Adipocyte (in vitro differentiated cells): ENCODE data around the gene DNLZ.
A peak's percentile ranks its signal among the peaks of the same experiment; 100 is the strongest.

Experiments
- DNase-seq: peaks from one replicate; pipeline ENCODE4 v3.0.0-alpha.2; 2015; ENCODE audit warnings: low read depth
- H3K27me3 ChIP-seq: replicated peaks from 2 replicates; pipeline ENCODE4 v1.7.0; 2013; ENCODE audit warnings: mild to moderate bottlenecking, low read length, moderate library complexity; ENCODE audit not compliant: control insufficient read depth, insufficient read depth
- H3K36me3 ChIP-seq: 2 replicates; pipeline ENCODE4 v1.7.0; 2013; ENCODE audit warnings: low read length, mild to moderate bottlenecking, moderate library complexity; ENCODE audit not compliant: control insufficient read depth, insufficient read depth, severe bottlenecking
- H3K4me1 ChIP-seq: 2 replicates; pipeline ENCODE4 v1.7.0; 2013; ENCODE audit warnings: mild to moderate bottlenecking, low read length, moderate library complexity; ENCODE audit not compliant: control insufficient read depth, insufficient read depth
- H3K4me3 ChIP-seq: 2 replicates; pipeline ENCODE4 v1.7.0; 2013; ENCODE audit warnings: mild to moderate bottlenecking, low read length, moderate library complexity
- H3K9ac ChIP-seq: 2 replicates; pipeline ENCODE4 v1.7.0; 2013; ENCODE audit warnings: mild to moderate bottlenecking, low read length, moderate library complexity
- H3K9me3 ChIP-seq: 2 replicates; pipeline ENCODE4 v1.7.0; 2013; ENCODE audit warnings: mild to moderate bottlenecking, low read length, moderate library complexity; ENCODE audit not compliant: control insufficient read depth

Gene DNLZ

DNA sequence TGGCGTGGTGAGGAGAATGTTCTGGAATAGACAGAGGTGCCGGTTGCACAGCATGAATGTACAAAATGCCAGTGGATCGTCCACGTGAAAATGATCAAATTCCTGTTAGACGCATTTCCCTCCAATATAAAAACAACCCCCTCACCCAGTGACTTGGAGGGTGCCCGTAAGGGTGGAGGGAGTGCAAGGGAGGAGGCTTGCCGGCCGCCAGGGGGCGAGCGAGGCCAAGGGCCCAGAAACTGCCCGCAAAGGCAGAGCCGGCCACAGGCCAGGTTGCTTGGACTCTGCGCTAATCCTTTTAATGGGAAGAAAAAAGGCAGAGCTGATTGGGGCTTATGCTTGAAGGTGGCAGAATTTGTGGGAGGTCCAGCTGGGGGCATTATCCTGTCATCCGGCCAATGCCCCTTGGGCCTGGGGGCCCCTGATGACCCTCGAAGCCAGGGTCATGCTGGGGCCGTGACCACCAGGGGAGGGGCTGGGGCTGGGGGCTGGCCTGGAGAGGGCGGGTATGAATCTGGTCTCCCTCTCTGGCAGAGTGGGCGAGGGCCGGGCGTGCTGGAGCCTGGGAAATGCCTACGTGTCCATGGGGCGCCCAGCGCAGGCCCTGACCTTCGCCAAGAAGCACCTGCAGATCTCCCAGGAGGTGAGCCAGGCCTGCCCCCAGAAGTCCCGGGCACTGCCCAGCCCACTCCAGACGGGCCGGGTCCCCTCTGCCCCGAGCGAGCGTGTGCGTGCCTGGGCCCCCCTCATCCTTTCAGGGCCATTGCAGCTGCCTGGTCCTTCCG lies 24.2 kb downstream of the DNLZ start:
- Histone ChIP-seq H3K27me3 (no peaks in the 10 kb centered on the region), H3K9me3 (no peaks in the 10 kb centered on the region), H3K4me1 (no peaks in the 10 kb centered on the region), H3K36me3 (peaks cover 6% of the 10 kb centered on the region), H3K9ac (no peak overlapping the region), H3K4me3 (no peak overlapping the region)
- peak; percentile 56 for DNase-seq

DNA sequence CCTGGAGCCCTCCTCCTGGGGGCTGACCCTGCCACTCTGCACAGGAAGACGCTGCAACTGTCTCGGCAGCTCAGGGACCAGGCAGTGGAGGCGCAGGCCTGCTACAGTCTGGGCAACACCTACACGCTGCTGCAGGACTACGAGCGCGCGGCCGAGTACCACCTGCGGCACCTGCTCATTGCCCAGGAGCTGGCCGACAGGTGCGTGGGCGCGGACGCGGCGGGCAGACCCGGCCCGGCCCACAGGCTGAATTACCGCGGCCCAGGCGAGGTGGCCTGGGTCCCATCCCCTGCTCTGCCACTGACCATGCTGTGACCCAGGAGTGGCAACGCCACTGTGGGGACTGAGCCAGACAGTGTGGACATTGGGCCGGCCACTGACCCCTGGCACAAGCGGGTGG lies 25.0 kb downstream of the DNLZ start:
- H3K4me3 ChIP-seq, result no peak overlapping the region
- H3K36me3 ChIP-seq, result peaks cover 6% of the 10 kb centered on the region
- no peaks in the 10 kb centered on the region for H3K9me3 ChIP-seq
- no peaks in the 10 kb centered on the region for H3K27me3 ChIP-seq
- no peak overlapping the region for H3K9ac ChIP-seq
- no peak for DNase-seq
- H3K4me1 ChIP-seq, result no peaks in the 10 kb centered on the region

- no peak for DNase-seq
- Histone ChIP-seq H3K9ac (no peak overlapping the region), H3K9me3 (no peaks in the 10 kb centered on the region), H3K36me3 (peaks cover 6% of the 10 kb centered on the region), H3K4me3 (no peak overlapping the region), H3K27me3 (no peaks in the 10 kb centered on the region), H3K4me1 (no peaks in the 10 kb centered on the region)
Observed at GRCh38 chr9:136337416-136338395, 25.8 kb downstream of the DNLZ start.

DNA sequence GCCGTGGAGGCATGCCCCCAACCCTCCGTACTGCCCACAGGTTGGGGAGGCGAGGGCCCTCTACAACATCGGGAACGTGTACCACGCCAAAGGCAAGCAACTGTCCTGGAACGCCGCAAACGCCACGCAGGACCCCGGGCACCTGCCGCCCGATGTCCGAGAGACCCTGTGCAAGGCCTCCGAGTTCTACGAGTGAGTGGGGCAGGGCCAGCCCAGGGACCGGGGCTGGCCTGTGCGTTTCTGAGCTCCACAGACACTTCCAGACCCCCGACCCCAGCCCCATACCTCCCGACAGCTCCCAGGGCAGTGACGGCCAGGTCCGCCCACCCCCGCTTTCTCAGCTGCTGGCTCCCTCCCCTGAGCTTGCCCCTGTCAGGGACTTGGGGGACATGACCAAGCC lies 26.7 kb downstream of the DNLZ start:
- Histone ChIP-seq H3K4me3 (no peak overlapping the region), H3K4me1 (no peaks in the 10 kb centered on the region), H3K9me3 (no peaks in the 10 kb centered on the region), H3K27me3 (no peaks in the 10 kb centered on the region), H3K9ac (no peak overlapping the region), H3K36me3 (peaks cover 6% of the 10 kb centered on the region)
- no peak for DNase-seq

- Histone ChIP-seq H3K27me3 (no peaks in the 10 kb centered on the region), H3K4me3 (no peak overlapping the region), H3K9me3 (no peaks in the 10 kb centered on the region), H3K9ac (no peak overlapping the region), H3K4me1 (no peaks in the 10 kb centered on the region), H3K36me3 (peaks cover 6% of the 10 kb centered on the region)
- DNase-seq, result no peak
Observed at GRCh38 chr9:136336156-136336870, 27.2 kb downstream of the DNLZ start.

- Histone ChIP-seq H3K36me3 (peaks cover 6% of the 10 kb centered on the region), H3K9me3 (no peaks in the 10 kb centered on the region), H3K4me3 (no peak overlapping the region), H3K27me3 (no peaks in the 10 kb centered on the region), H3K4me1 (no peaks in the 10 kb centered on the region), H3K9ac (no peak overlapping the region)
- DNase-seq, result no peak
Observed at GRCh38 chr9:136335296-136336155, 28.0 kb downstream of the DNLZ start.

GRCh38 chr9:136334541-136334940 lies 29.0 kb downstream of the DNLZ start:
- H3K4me3 ChIP-seq, result no peak overlapping the region
- H3K9me3 ChIP-seq, result no peaks in the 10 kb centered on the region
- H3K27me3 ChIP-seq, result no peaks in the 10 kb centered on the region
- no peak overlapping the region for H3K9ac ChIP-seq
- no peaks in the 10 kb centered on the region for H3K4me1 ChIP-seq
- DNase-seq, result no peak
- H3K36me3 ChIP-seq, result peaks cover 6% of the 10 kb centered on the region

DNA sequence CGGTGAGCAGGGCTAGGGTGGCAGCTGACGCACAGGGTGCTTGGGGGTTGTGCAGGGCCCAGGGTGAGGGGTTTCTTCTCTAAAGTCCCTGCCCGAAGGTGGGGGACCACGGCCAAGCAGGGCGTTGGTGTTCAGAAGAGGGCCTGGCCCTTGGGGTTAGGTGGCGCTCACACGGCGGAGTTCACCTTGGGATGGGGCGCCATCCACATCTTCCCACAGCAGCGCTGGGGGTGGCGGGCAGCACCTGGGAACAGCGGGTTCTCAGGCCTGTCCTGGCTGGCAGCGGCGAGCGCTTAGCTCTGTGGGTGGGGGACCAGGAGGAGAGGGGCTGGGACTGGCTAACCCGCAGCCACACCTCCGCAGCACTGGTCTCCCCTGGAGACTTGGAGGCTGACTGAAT lies 30.1 kb downstream of the DNLZ start:
- no peaks in the 10 kb centered on the region for H3K9me3 ChIP-seq
- DNase-seq, result no peak
- H3K4me1 ChIP-seq, result peaks cover 10% of the 10 kb centered on the region
- H3K27me3 ChIP-seq, result no peaks in the 10 kb centered on the region
- H3K36me3 ChIP-seq, result peaks cover 5% of the 10 kb centered on the region
- H3K9ac ChIP-seq, result no peak overlapping the region
- H3K4me3 ChIP-seq, result no peak overlapping the region

GRCh38 chr9:136333045-136333444 lies 30.5 kb downstream of the DNLZ start:
- Histone ChIP-seq H3K36me3 (peaks cover 3% of the 10 kb centered on the region), H3K4me1 (peaks cover 15% of the 10 kb centered on the region), H3K9ac (no peak overlapping the region), H3K4me3 (no peak overlapping the region), H3K9me3 (no peaks in the 10 kb centered on the region), H3K27me3 (no peaks in the 10 kb centered on the region)
- no peak for DNase-seq

DNA sequence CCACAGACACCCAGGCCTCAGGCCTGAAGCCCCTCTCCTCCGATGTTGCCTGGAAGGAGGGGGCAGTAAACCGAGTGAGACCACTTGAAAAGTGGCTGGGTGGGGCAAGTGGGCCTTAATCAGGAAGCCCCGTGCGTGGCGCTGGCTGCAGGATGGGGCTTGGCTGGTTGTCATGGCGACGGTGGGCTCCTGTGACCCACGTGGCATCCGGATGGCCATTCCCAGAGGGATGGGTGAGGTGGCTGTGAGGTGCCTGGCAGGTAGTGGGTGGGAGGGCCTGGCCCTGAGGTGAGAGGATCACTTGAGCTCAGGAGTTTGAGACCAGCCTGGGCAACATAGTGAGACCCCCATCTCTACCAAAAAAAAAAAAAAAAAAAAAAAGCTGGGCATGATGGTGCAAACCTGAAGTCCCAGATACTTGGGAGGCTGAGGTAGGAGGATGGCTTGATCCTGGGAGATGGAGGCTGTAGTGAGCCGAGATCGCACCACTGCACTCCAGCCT lies 31.0 kb downstream of the DNLZ start:
- H3K27me3 ChIP-seq, result no peaks in the 10 kb centered on the region
- H3K36me3 ChIP-seq, result peaks cover 3% of the 10 kb centered on the region
- H3K9me3 ChIP-seq, result no peaks in the 10 kb centered on the region
- no peak overlapping the region for H3K4me3 ChIP-seq
- H3K9ac ChIP-seq, result no peak overlapping the region
- H3K4me1 ChIP-seq, result peaks cover 17% of the 10 kb centered on the region
- no peak for DNase-seq
